Measurements from ENCODE around the gene SCARF2. TPM values are rescaled to one million over a fixed set of nuclear protein-coding genes. Genes with fewer than 3 reads are reported as not detected.
A peak's percentile ranks its signal among the peaks of the same experiment; 100 is the strongest.
"Not testable (repeated sequence)": the region's sequence is repeated elsewhere in the genome, so short reads cannot be mapped to it uniquely, and the experiment has no call there.

The SCARF2 gene
- 9.3 and 9.5 TPM in 2 replicates for total RNA-seq (2014; rRNA removed; shearing (Covaris generic))

GRCh38 chr22:20437613-20438426, at the start of gene SCARF2:
Gene SCARF2 (minus strand): TSS chr22:20437825. CDS start chr22:20437754, 71 bp downstream.
- DNase-seq (ENCODE audit: low read depth), result peak; percentile 63

- DNase-seq (ENCODE audit: low read depth), result no peak
Measured at GRCh38 chr22:20486229-20486628, 48.6 kb upstream of the SCARF2 start.

- DNase-seq (ENCODE audit: low read depth), result no peak
Measured at GRCh38 chr22:20484948-20485683, 47.5 kb upstream of the SCARF2 start.

- DNase-seq (ENCODE audit: low read depth), result no peak
Measured at GRCh38 chr22:20483771-20484170, 46.1 kb upstream of the SCARF2 start.

- not testable (repeated sequence) for DNase-seq (ENCODE audit: low read depth)
Measured at GRCh38 chr22:20483143-20483506, 45.5 kb upstream of the SCARF2 start.

GRCh38 chr22:20479612-20480196, 42.1 kb upstream of the SCARF2 start:
- no peak for DNase-seq (ENCODE audit: low read depth)

DNA sequence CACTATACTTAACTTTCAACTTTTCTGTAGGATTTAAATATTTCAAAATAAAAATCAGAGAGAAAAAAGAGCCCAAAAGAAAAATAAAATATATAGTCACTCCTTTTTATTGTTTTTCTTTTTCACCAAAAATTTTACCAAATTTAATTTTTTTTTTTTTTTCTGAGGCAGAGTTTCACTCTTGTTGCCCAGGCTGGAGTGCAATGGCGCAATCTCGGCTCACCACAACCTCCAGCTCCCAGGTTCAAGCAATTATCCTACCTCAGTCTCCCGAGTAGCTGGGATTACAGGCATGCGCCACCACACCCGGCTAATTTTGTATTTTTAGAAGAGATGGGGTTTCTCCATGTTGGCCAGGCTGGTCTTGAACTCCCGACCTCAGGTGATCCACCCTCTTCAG, 40.4 kb upstream of the SCARF2 start:
- not testable (repeated sequence) for DNase-seq (ENCODE audit: low read depth)

- not testable (repeated sequence) for DNase-seq (ENCODE audit: low read depth)
Measured at GRCh38 chr22:20475569-20475968, 37.9 kb upstream of the SCARF2 start.

DNA sequence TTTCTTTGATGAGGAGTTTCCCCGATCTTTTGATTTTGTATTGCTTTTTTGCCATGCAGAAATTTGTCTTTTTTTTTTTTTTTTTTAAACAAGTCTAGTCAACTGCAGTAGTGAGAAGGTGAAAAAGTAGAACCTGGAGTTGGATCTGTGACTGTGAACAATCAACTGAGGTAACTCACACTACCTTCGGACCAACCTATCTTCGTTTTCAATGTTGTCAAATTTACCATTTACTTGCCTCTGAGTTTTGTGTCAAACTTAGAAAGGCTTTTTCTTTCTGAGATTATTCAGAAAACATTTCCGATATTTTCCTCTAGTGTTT, 37.5 kb upstream of the SCARF2 start:
- no peak for DNase-seq (ENCODE audit: low read depth)

- DNase-seq (ENCODE audit: low read depth), result no peak
Measured at GRCh38 chr22:20472629-20473442, 35.2 kb upstream of the SCARF2 start.

DNA sequence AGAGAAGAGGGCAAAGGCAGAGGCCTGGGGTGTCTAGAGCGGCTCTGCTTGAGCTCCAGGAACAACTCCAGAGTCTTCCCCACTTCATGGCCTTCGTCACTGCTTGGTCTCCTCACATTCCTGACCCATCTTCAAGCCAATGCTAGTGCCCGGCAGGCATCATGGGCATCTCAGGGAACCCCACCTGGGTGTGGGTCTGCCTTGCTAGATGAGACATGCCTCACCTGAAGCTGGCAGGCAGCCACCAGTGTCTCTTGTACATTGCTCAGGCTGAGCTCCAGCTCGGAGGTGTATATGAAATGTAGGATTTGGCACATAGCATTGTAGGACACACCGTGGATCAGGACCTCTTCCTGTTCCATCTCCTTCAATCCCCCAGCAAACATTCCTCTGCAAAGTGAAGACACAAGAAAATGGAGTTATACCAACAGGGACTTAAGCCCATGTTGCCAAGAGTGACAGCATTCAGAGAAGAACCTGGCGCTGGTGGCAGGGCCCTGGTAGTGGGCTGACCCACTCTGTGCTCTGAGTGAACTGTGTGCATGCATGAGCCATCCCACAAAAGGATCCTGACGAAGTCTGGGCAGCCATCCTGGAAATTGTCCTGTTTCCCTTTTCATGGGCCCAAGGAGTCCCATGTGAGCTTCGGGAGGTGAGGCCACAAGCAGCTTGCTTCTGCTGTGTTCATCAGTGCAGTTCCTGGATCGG, 33.7 kb upstream of the SCARF2 start:
- DNase-seq (ENCODE audit: low read depth), result no peak

DNA sequence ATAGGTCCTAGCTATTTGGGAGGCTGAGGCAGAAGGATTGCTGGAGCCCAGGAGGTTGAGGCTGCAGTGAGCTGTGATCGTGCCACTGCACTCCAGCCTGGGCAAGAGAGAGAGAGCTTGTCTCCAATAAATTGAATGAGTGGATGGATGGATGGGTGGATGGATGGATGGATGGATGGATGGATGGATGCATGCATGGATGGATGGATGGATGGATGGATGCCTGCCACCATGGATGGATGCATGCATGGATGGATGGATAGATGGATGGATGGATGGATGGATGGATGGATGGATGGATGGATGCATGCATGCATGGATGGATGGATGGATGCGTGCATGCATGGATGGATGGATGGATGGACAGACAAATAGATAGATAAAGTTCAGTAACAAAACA, 32.9 kb upstream of the SCARF2 start:
- DNase-seq (ENCODE audit: low read depth), result not testable (repeated sequence)

GRCh38 chr22:20469110-20469868, 31.7 kb upstream of the SCARF2 start:
- DNase-seq (ENCODE audit: low read depth), result no peak

GRCh38 chr22:20466659-20467379, 29.2 kb upstream of the SCARF2 start:
- no peak for DNase-seq (ENCODE audit: low read depth)

- no peak for DNase-seq (ENCODE audit: low read depth)
Measured at GRCh38 chr22:20465759-20466077, 28.1 kb upstream of the SCARF2 start.

DNA sequence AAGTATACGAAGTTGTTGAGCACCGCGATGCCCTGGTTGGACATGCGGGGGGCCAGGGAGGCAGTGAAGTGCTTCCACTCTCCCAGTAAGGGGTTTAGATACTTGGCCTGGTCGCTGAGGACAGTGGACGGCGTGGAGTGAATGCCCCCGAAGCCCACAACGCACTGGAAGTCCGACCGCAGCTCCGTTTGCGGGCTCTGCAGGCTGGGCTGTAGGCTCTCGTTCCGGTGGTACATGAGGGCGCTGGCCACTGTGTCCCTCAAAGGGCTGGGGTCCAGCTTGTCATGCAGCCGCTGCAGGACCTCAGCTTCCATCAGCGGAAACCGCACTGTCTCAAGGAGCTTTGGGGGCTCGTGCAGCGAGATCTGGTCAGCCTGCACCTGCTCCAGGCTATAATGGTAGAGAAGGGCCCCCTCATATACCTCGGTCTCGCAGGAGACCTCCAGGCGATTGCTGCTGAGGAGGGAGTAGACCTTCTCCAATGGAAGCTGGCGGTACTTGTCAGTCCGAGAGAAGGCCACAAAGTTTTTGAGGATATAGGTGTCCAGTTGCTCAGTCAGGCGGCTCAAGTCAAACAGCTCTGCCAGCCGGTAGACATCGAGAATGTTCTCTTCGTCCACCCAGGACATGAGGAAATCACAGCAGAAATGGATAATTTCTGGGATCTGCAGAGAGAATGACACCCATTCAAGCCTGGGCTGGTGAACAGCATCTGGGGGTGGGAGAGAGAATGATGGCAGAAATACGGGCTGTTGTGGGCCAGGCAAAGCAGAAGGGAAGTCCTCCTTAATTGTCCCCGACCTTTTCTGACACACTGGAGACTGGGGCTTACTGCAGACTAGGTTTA, 27.5 kb upstream of the SCARF2 start:
- DNase-seq (ENCODE audit: low read depth), result no peak

- no peak for DNase-seq (ENCODE audit: low read depth)
Measured at GRCh38 chr22:20464096-20464614, 26.5 kb upstream of the SCARF2 start.

GRCh38 chr22:20463324-20464095, 25.9 kb upstream of the SCARF2 start:
- no peak for DNase-seq (ENCODE audit: low read depth)
